H9 (cell line): ENCODE measurements around the gene DENND1A. TPM values are rescaled to one million over a fixed set of nuclear protein-coding genes. Genes with fewer than 3 reads are reported as not detected.

Experiments
- DNase-seq: peaks from one replicate; pipeline ENCODE4 v3.0.0-alpha.2; 2017
- H2AFZ ChIP-seq: one replicate; pipeline ENCODE4 v1.6.1; 2013; ENCODE audit warnings: mild to moderate bottlenecking, low read length, control low read depth, moderate library complexity
- H2AK5ac ChIP-seq: 2 replicates; pipeline ENCODE4 v1.6.1; 2013; ENCODE audit warnings: low read length, control low read depth, mixed read lengths; ENCODE audit not compliant: insufficient read length
- H2BK120ac ChIP-seq: one replicate; pipeline ENCODE4 v1.6.1; 2013; ENCODE audit warnings: low read depth, mild to moderate bottlenecking, low read length, control low read depth, inconsistent platforms; ENCODE audit not compliant: poor library complexity, severe bottlenecking
- H2BK12ac ChIP-seq: 2 replicates; pipeline ENCODE4 v1.6.1; 2013; ENCODE audit warnings: low read length, control low read depth, mixed read lengths, low read depth; ENCODE audit not compliant: insufficient read length
- H2BK15ac ChIP-seq: 2 replicates; pipeline ENCODE4 v1.6.1; 2013; ENCODE audit warnings: low read depth, low read length, control low read depth
- H2BK20ac ChIP-seq: one replicate; pipeline ENCODE4 v1.6.1; 2013; ENCODE audit warnings: low read depth, mild to moderate bottlenecking, low read length, control low read depth, inconsistent platforms; ENCODE audit not compliant: poor library complexity, severe bottlenecking
- H2BK5ac ChIP-seq: 2 replicates; pipeline ENCODE4 v1.6.1; 2013; ENCODE audit warnings: low read length, control low read depth, mixed read lengths; ENCODE audit not compliant: insufficient read length
- H3K14ac ChIP-seq: 2 replicates; pipeline ENCODE4 v1.6.1; 2013; ENCODE audit warnings: low read length, control low read depth; ENCODE audit not compliant: insufficient read depth
- H3K18ac ChIP-seq: 2 replicates; pipeline ENCODE4 v1.6.1; 2013; ENCODE audit warnings: low read depth, mild to moderate bottlenecking, mixed read lengths, low read length, control low read depth; ENCODE audit not compliant: insufficient read length
- H3K23ac ChIP-seq: 2 replicates; pipeline ENCODE4 v1.6.1; 2013; ENCODE audit warnings: low read length, control low read depth, mixed read lengths, low read depth; ENCODE audit not compliant: insufficient read length
- H3K23me2 ChIP-seq: 2 replicates; pipeline ENCODE4 v1.6.1; 2013; ENCODE audit warnings: low read depth, mild to moderate bottlenecking, mixed read lengths, low read length, control low read depth; ENCODE audit not compliant: insufficient read length, poor library complexity, severe bottlenecking
- H3K27ac ChIP-seq: 2 replicates; pipeline ENCODE4 v1.5.1; 2013; ENCODE audit warnings: low read length, control low read depth, mixed read lengths, low read depth; ENCODE audit not compliant: insufficient read length
- H3K27me3 ChIP-seq: 2 replicates; pipeline ENCODE4 v1.6.1; 2013; ENCODE audit warnings: low read length, control low read depth, inconsistent platforms; ENCODE audit not compliant: insufficient read depth
- H3K4ac ChIP-seq: 2 replicates; pipeline ENCODE4 v1.6.1; 2013; ENCODE audit warnings: low read depth, mild to moderate bottlenecking, control low read depth, inconsistent platforms, low read length, moderate library complexity
- H3K4me1 ChIP-seq: 2 replicates; pipeline ENCODE4 v1.6.1; 2013; ENCODE audit warnings: low read length, control low read depth, inconsistent platforms; ENCODE audit not compliant: insufficient read depth
- H3K4me2 ChIP-seq: 2 replicates; pipeline ENCODE4 v1.6.1; 2013; ENCODE audit warnings: low read length, control low read depth, mixed read lengths; ENCODE audit not compliant: insufficient read length, insufficient read depth
- H3K56ac ChIP-seq: 2 replicates; pipeline ENCODE4 v1.6.1; 2013; ENCODE audit warnings: low read depth, mild to moderate bottlenecking, mixed read lengths, low read length, control low read depth; ENCODE audit not compliant: insufficient read length
- H3K79me1 ChIP-seq: 2 replicates; pipeline ENCODE4 v1.6.1; 2013; ENCODE audit warnings: low read depth, mild to moderate bottlenecking, moderate library complexity, low read length, control low read depth, inconsistent platforms; ENCODE audit not compliant: insufficient read depth, poor library complexity, severe bottlenecking
- H3K79me2 ChIP-seq: 2 replicates; pipeline ENCODE4 v1.6.1; 2013; ENCODE audit warnings: low read length, control low read depth, inconsistent platforms; ENCODE audit not compliant: insufficient read depth
- H3K9ac ChIP-seq: 2 replicates; pipeline ENCODE4 v1.6.1; 2013; ENCODE audit warnings: low read length, control low read depth, mixed read lengths; ENCODE audit not compliant: insufficient read length; ENCODE audit errors: extremely low read depth
- H3K9me3 ChIP-seq: one replicate; pipeline ENCODE4 v1.6.1; 2013; ENCODE audit warnings: low read depth, low read length, inconsistent platforms; ENCODE audit not compliant: control insufficient read depth
- H3T11ph ChIP-seq: one replicate; pipeline ENCODE4 v1.6.1; 2013; ENCODE audit warnings: mild to moderate bottlenecking, low read length, control low read depth, inconsistent platforms
- H4K20me1 ChIP-seq: one replicate; pipeline ENCODE4 v1.6.1; 2013; ENCODE audit not compliant: control insufficient read depth, insufficient read length, insufficient read depth
- H4K5ac ChIP-seq: 2 replicates; pipeline ENCODE4 v1.6.1; 2013; ENCODE audit warnings: low read depth, mild to moderate bottlenecking, mixed read lengths, low read length, control low read depth; ENCODE audit not compliant: insufficient read length
- H4K8ac ChIP-seq: replicated peaks from 2 replicates; pipeline ENCODE4 v1.6.1; 2013; ENCODE audit warnings: low read length, control low read depth, mixed read lengths, low read depth; ENCODE audit not compliant: insufficient read length
- H4K91ac ChIP-seq: 2 replicates; pipeline ENCODE4 v1.6.1; 2013; ENCODE audit warnings: low read depth, mild to moderate bottlenecking, moderate library complexity, mixed read lengths, low read length, control low read depth; ENCODE audit not compliant: insufficient read length
- H3K27ac Mint-ChIP-seq, 3 experiments: 2 replicates in 2 of 3; 3 replicates in 1 of 3; pipeline ENCODE4 v1.8.0; 2020 to 2021; ENCODE audit warnings: mixed read lengths in 3 of 3, mild to moderate bottlenecking in 1 of 3, moderate library complexity in 1 of 3
- H3K27me3 Mint-ChIP-seq: 2 replicates; pipeline ENCODE4 v1.8.0; 2021; ENCODE audit warnings: low read depth, mild to moderate bottlenecking, moderate library complexity, mixed read lengths
- H3K36me3 Mint-ChIP-seq, 3 experiments: 2 replicates in 2 of 3; 3 replicates in 1 of 3; pipeline ENCODE4 v1.8.0; 2020 to 2021; ENCODE audit warnings: low read depth in 3 of 3, mixed read lengths in 3 of 3; ENCODE audit not compliant: insufficient read depth in 1 of 3
- H3K4me1 Mint-ChIP-seq, 2 experiments: 2 replicates each; pipeline ENCODE4 v1.8.0; 2020; ENCODE audit warnings: mixed read lengths in 2 of 2
- H3K4me3 Mint-ChIP-seq, 2 experiments: 2 replicates in 1 of 2; 3 replicates in 1 of 2; pipeline ENCODE4 v1.8.0; 2020 to 2021; ENCODE audit warnings: mild to moderate bottlenecking in 2 of 2, mixed read lengths in 2 of 2, moderate library complexity in 1 of 2
- H3K9me3 Mint-ChIP-seq, 2 experiments: 2 replicates in 1 of 2; 3 replicates in 1 of 2; pipeline ENCODE4 v1.8.0; 2020; ENCODE audit warnings: mild to moderate bottlenecking in 2 of 2, mixed read lengths in 2 of 2, moderate library complexity in 1 of 2
- whole genome bisulfite sequencing: extraction: QIAGEN DNeasy Blood & Tissue Kit; methylation state at CpG from one replicate; pipeline ENCODE4 v1.1.7; 2013; ENCODE audit warnings: missing lambda C conversion rate, low lambda C conversion rate, mixed read lengths; ENCODE audit not compliant: insufficient read length; ENCODE audit errors: extremely low coverage; 5-methylcytosine and 5-hydroxymethylcytosine counted together
- total RNA-seq: library from RNA; stranded (reverse); gene quantifications from 2 replicates; pipeline ENCODE4 v1.2.1, GENCODE V29; 2021
- TF ChIP-seq, protein P1 (sequence below): fragments of 200-600 bp; sonication (generic); conservative IDR thresholded peaks from 3 replicates; pipeline ENCODE4 v1.8.0; 2021; ENCODE audit warnings: antibody characterized with exemption, mild to moderate bottlenecking

Gene DENND1A
- total RNA-seq, 1 experiment from 2014 or later: 20.4 TPM

DNA sequence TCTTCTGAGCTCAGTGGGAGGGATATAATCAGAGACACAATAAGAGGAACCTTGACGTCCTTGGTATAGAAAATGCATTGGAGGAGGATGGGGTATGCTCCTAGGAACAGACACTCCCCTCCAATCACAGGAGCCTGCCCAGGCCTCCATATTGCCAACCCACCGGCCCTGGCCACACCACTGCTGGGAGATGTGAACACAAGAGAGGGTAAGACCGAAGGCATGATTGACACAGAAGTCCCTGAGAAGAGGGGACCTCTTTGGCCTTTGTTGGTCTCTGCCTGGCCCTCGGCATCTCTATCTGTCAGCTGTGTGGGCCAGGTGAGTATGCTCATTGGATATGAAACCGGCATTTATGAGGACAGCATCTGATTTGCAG, 511.9 kb downstream of the DENND1A start:
- H3K27me3 Mint-ChIP-seq: no peaks in the 10 kb centered on the region; the same call in 1 of the 2 replicates
- Histone ChIP-seq H2AK5ac (no peak overlapping the region), H4K5ac (no peak overlapping the region), H2BK20ac (no peak overlapping the region), H4K8ac (no peak overlapping the region), H3K4ac (no peak overlapping the region), H3K9ac (no peak overlapping the region), H2BK15ac (no peak overlapping the region), H3T11ph (no peak overlapping the region), H3K27me3 (no peaks in the 10 kb centered on the region), H3K4me1 (peaks cover 4% of the 10 kb centered on the region; the same call in 1 of the 2 replicates), H3K14ac (no peak overlapping the region), H3K4me2 (no peak overlapping the region), H3K56ac (no peak overlapping the region), H3K9me3 (no peaks in the 10 kb centered on the region), H3K23ac (no peak overlapping the region), H2BK120ac (no peak overlapping the region), H2AFZ (no peak overlapping the region), H3K79me2 (no peaks in the 10 kb centered on the region), H4K20me1 (no peaks in the 10 kb centered on the region), H2BK5ac (no peak overlapping the region), H3K23me2 (no peaks in the 10 kb centered on the region), H3K27ac (no peak overlapping the region), H2BK12ac (no peak overlapping the region), H3K18ac (no peak overlapping the region), H3K79me1 (no peaks in the 10 kb centered on the region), H4K91ac (no peak overlapping the region)
- TF ChIP-seq, protein P1, sequence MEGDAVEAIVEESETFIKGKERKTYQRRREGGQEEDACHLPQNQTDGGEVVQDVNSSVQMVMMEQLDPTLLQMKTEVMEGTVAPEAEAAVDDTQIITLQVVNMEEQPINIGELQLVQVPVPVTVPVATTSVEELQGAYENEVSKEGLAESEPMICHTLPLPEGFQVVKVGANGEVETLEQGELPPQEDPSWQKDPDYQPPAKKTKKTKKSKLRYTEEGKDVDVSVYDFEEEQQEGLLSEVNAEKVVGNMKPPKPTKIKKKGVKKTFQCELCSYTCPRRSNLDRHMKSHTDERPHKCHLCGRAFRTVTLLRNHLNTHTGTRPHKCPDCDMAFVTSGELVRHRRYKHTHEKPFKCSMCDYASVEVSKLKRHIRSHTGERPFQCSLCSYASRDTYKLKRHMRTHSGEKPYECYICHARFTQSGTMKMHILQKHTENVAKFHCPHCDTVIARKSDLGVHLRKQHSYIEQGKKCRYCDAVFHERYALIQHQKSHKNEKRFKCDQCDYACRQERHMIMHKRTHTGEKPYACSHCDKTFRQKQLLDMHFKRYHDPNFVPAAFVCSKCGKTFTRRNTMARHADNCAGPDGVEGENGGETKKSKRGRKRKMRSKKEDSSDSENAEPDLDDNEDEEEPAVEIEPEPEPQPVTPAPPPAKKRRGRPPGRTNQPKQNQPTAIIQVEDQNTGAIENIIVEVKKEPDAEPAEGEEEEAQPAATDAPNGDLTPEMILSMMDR: no peak
- no peak overlapping the region for H3K4me3 Mint-ChIP-seq
- no peak overlapping the region; a peak in 2 of 7 replicates for H3K27ac Mint-ChIP-seq
- H3K4me1 Mint-ChIP-seq: peaks cover 37 to 55% of the 10 kb centered on the region in 2 experiments
- no peak for DNase-seq
- H3K36me3 Mint-ChIP-seq: peaks cover 0 to 6% (median 0%) of the 10 kb centered on the region in 3 experiments; a peak in 2 of 7 replicates
- no CpG with 5 or more reads among the region's 5 CpGs for WGBS
- H3K9me3 Mint-ChIP-seq: no peaks in the 10 kb centered on the region
